ENCODE results near the gene PARN. TPM values are rescaled to one million over a fixed set of nuclear protein-coding genes. Genes with fewer than 3 reads are reported as not detected.

The PARN gene
- total RNA-seq, 1 donor from 2014 or later: 26.5 TPM

GRCh38 chr16:14499110-14499509, 130.9 kb downstream of the PARN start:
- no peak for DNase-seq (ENCODE audit: low read depth, low spot score)
- H3K4me3 Mint-ChIP-seq: no peak overlapping the region
- peaks cover 49% of the 10 kb centered on the region for H3K4me1 Mint-ChIP-seq
- no peak for TF ChIP-seq CTCF (conservative IDR thresholded peaks at IDR 0.05)
- H3K27me3 Mint-ChIP-seq (ENCODE audit: low read depth): peaks cover 22% of the 10 kb centered on the region
- H3K9me3 Mint-ChIP-seq: no peaks in the 10 kb centered on the region
- H3K27ac Mint-ChIP-seq (ENCODE audit: unreplicated experiment): peak overlapping the region; percentile 10
- H3K36me3 Mint-ChIP-seq (ENCODE audit: low read depth): no peaks in the 10 kb centered on the region

- H3K27ac Mint-ChIP-seq (ENCODE audit: unreplicated experiment): no peak overlapping the region
- H3K36me3 Mint-ChIP-seq (ENCODE audit: low read depth): no peaks in the 10 kb centered on the region
- no peak overlapping the region for H3K4me3 Mint-ChIP-seq
- H3K9me3 Mint-ChIP-seq: no peaks in the 10 kb centered on the region
- H3K4me1 Mint-ChIP-seq: peaks cover 48% of the 10 kb centered on the region
- peaks cover 22% of the 10 kb centered on the region for H3K27me3 Mint-ChIP-seq (ENCODE audit: low read depth)
- DNase-seq (ENCODE audit: low read depth, low spot score): no peak
- no peak for TF ChIP-seq CTCF (conservative IDR thresholded peaks at IDR 0.05)
These were observed 132.6 kb downstream of the PARN start for GRCh38 chr16:14497245-14498082.

- DNase-seq (ENCODE audit: low read depth, low spot score): no peak
- H3K4me3 Mint-ChIP-seq: no peak overlapping the region
- no peaks in the 10 kb centered on the region for H3K36me3 Mint-ChIP-seq (ENCODE audit: low read depth)
- peaks cover 48% of the 10 kb centered on the region for H3K4me1 Mint-ChIP-seq
- no peaks in the 10 kb centered on the region for H3K9me3 Mint-ChIP-seq
- no peak for TF ChIP-seq CTCF (conservative IDR thresholded peaks at IDR 0.05)
- peaks cover 22% of the 10 kb centered on the region for H3K27me3 Mint-ChIP-seq (ENCODE audit: low read depth)
- no peak overlapping the region for H3K27ac Mint-ChIP-seq (ENCODE audit: unreplicated experiment)
These were observed 133.3 kb downstream of the PARN start for GRCh38 chr16:14496786-14497185.

- H3K27ac Mint-ChIP-seq (ENCODE audit: unreplicated experiment): no peak overlapping the region
- H3K36me3 Mint-ChIP-seq (ENCODE audit: low read depth): no peaks in the 10 kb centered on the region
- no peak overlapping the region for H3K4me3 Mint-ChIP-seq
- TF ChIP-seq CTCF (conservative IDR thresholded peaks at IDR 0.05): no peak
- H3K27me3 Mint-ChIP-seq (ENCODE audit: low read depth): peaks cover 22% of the 10 kb centered on the region
- H3K4me1 Mint-ChIP-seq: peaks cover 44% of the 10 kb centered on the region
- no peak for DNase-seq (ENCODE audit: low read depth, low spot score)
- no peaks in the 10 kb centered on the region for H3K9me3 Mint-ChIP-seq
These were observed 133.9 kb downstream of the PARN start for GRCh38 chr16:14496047-14496770.

GRCh38 chr16:14495213-14496046, 134.6 kb downstream of the PARN start:
- H3K27ac Mint-ChIP-seq (ENCODE audit: unreplicated experiment): no peak overlapping the region
- H3K27me3 Mint-ChIP-seq (ENCODE audit: low read depth): peaks cover 22% of the 10 kb centered on the region
- DNase-seq (ENCODE audit: low read depth, low spot score): no peak
- no peak overlapping the region for H3K4me3 Mint-ChIP-seq
- H3K9me3 Mint-ChIP-seq: no peaks in the 10 kb centered on the region
- peaks cover 44% of the 10 kb centered on the region for H3K4me1 Mint-ChIP-seq
- TF ChIP-seq CTCF (conservative IDR thresholded peaks at IDR 0.05): no peak
- H3K36me3 Mint-ChIP-seq (ENCODE audit: low read depth): no peaks in the 10 kb centered on the region

Measured in neural crest cell (in vitro differentiated cells).